ENCODE results near the gene STAB2.

DNA sequence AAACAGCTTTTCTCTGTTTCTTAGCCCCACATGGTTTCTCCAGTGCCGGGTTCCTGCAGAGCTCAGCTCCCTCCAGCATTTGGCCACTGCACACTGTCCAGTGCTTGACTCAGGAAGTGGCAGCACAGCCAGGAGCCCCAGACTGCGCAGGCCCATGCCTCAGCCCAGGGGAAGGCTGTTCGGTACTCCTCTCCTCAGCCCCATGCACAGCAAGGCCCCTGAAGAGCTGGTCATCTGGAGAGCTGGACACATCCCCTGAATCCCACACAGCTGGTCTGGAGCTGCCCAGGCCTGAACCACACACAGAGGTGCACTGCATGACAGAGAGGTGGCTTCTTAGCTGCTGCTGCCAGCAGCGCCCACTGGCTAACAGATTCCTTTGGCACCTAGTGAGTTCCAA is 48.3 kb downstream of the STAB2 start:
- TF ChIP-seq, protein P1, sequence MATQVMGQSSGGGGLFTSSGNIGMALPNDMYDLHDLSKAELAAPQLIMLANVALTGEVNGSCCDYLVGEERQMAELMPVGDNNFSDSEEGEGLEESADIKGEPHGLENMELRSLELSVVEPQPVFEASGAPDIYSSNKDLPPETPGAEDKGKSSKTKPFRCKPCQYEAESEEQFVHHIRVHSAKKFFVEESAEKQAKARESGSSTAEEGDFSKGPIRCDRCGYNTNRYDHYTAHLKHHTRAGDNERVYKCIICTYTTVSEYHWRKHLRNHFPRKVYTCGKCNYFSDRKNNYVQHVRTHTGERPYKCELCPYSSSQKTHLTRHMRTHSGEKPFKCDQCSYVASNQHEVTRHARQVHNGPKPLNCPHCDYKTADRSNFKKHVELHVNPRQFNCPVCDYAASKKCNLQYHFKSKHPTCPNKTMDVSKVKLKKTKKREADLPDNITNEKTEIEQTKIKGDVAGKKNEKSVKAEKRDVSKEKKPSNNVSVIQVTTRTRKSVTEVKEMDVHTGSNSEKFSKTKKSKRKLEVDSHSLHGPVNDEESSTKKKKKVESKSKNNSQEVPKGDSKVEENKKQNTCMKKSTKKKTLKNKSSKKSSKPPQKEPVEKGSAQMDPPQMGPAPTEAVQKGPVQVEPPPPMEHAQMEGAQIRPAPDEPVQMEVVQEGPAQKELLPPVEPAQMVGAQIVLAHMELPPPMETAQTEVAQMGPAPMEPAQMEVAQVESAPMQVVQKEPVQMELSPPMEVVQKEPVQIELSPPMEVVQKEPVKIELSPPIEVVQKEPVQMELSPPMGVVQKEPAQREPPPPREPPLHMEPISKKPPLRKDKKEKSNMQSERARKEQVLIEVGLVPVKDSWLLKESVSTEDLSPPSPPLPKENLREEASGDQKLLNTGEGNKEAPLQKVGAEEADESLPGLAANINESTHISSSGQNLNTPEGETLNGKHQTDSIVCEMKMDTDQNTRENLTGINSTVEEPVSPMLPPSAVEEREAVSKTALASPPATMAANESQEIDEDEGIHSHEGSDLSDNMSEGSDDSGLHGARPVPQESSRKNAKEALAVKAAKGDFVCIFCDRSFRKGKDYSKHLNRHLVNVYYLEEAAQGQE (IDR thresholded peaks at IDR 0.05; ENCODE audit: insufficient read depth in 1 of 2, low read depth in 2 of 2, low read length in 2 of 2): no peak
- TF ChIP-seq SIN3A (IDR thresholded peaks at IDR 0.05; ENCODE audit: borderline replicate concordance, insufficient read depth, low read length): no peak
